C4-2B (cell line): ENCODE measurements around the gene LRR1.
"Not testable (repeated sequence)": the region's sequence is repeated elsewhere in the genome, so short reads cannot be mapped to it uniquely, and the experiment has no call there.

Experiments
- H3K27ac ChIP-seq: fragments of 450-650 bp; 2 replicates; pipeline ENCODE4 v1.5.1; 2017
- ZFX ChIP-seq: fragments of 450-650 bp; IDR thresholded peaks from 2 replicates; pipeline ENCODE4 v1.6.1; 2017
- TF ChIP-seq, protein P1 (sequence below): fragments of 450-650 bp; conservative IDR thresholded peaks from 2 replicates; pipeline ENCODE4 v1.5.1; 2017; ENCODE audit warnings: mild to moderate bottlenecking

Gene LRR1

DNA sequence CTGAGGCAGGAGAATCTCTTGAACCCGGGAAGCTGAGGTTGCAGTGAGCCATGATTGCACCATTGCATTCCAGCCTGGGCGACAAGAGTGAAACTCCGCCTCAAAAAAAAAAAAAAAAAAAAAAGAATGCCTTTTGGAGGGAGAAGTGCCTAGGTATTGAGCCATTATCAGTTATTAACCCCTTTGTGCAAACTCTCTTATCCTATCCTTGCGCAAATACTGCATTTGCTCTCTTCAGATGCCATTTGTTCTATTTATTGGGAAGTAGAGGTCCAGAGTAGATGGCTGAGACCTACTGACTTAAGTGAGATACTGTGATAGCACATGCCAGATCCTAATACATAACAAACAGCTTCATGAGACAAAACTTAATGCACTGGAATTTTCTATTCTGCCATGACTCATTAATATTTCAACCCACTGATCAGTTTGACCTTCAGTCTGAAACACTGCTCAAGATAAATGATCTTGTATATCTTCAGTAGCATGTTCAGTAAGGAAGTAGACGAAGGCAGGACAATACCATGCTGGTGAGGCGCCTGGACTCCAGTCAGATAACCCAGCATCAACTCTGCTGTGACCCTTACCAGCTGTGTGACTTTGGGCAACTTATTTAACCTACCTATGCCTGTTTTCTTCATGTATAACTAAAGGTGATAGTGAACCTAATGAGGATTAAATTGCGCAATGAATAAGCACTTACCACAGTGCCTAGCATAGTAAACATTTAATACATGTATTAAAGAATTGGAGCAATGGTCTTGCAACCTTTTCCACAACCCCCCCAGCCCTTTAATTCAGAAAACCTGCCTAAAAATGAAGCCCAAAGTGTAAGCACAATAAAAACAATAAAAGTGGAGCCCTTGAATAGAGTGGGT, 42.0 kb downstream of the LRR1 start:
- H3K27ac ChIP-seq: peak overlapping the region; percentile 58
- no peak for TF ChIP-seq ZFX
- TF ChIP-seq, protein P1, sequence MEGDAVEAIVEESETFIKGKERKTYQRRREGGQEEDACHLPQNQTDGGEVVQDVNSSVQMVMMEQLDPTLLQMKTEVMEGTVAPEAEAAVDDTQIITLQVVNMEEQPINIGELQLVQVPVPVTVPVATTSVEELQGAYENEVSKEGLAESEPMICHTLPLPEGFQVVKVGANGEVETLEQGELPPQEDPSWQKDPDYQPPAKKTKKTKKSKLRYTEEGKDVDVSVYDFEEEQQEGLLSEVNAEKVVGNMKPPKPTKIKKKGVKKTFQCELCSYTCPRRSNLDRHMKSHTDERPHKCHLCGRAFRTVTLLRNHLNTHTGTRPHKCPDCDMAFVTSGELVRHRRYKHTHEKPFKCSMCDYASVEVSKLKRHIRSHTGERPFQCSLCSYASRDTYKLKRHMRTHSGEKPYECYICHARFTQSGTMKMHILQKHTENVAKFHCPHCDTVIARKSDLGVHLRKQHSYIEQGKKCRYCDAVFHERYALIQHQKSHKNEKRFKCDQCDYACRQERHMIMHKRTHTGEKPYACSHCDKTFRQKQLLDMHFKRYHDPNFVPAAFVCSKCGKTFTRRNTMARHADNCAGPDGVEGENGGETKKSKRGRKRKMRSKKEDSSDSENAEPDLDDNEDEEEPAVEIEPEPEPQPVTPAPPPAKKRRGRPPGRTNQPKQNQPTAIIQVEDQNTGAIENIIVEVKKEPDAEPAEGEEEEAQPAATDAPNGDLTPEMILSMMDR: no peak

DNA sequence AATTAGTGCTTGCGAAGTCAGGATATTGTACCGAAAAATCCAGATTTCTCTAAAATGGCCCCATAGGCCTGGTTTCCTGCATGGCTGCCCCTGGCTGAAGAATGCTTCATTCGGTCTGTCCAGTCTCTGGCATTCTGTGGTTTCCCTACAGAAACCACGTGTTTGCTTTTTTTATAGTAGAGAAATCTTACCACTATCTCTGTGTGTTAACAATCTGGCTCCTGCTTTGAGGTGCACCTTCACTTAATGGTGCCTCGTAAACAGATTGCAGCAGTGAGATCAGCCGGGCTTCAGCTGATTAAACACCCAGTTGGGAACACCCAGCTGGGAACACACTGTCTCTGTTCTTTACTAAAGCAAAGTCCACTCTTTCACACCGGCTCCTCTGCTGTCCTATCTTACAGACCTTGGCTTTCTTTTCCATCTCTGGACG, 43.0 kb downstream of the LRR1 start:
- H3K27ac ChIP-seq: peak overlapping the region; percentile 58; the same call in 1 of the 2 replicates
- no peak for TF ChIP-seq ZFX
- TF ChIP-seq, protein P1: no peak

DNA sequence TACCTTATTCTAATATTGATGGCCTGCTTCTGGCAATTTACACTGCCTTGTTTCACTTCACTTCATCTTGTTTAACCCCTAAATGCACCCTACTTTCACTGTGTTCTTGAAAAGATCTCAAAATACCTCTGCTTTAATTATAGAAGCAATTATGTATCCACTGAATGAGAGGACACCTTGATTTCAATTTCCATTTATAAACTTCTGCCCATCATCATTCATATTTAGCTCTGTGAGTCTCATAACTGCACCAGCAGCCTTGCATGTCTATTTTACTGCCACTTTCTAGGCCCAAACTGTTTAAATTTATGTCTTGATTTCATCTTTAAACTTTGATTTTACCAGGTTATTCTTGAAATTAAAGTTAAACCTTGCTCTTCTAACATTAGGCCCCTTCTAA, 43.4 kb downstream of the LRR1 start:
- TF ChIP-seq, protein P1: no peak
- no peak for TF ChIP-seq ZFX
- H3K27ac ChIP-seq: peak overlapping the region; percentile 58; the same call in 1 of the 2 replicates

DNA sequence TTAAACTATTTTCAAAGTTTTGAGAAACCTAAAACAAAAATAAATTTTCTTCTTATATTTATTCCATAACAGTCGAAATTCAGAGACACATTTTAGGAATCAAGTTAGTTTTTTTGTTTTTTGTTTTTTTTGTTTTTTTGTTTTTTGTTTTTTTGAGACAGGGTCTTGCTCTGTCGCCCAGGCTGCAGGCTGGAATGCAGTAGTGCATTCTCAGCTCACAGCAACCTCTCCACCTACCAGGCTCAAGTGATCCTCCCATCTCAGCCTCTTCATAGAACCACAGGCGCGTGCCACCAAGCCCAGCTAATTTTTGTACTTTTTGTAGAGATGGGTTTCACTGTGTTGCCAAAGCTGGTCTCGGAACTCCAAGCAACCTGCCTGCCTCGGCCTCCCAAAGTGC, 54.8 kb downstream of the LRR1 start:
- H3K27ac ChIP-seq: no peak overlapping the region
- TF ChIP-seq ZFX: no peak
- TF ChIP-seq, protein P1: no peak

DNA sequence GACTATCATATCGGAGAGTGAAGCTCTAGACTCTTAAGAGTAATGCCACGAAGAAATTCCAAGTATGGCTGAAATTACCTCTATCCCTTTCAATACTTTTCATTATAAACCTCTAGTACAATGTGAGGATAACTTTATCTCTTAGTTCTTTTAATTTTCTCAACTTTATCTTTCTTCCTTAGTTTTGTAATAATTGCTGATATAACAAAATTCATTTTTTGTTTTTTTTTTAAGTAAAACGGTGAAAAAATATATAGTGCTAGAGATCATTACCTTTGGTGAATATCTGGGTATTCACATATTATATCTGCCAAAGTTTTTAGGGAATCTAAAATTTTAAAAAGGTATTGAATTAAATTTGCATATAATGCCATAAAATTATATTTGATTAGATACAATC, 55.8 kb downstream of the LRR1 start:
- no peak overlapping the region for H3K27ac ChIP-seq
- TF ChIP-seq, protein P1: no peak

DNA sequence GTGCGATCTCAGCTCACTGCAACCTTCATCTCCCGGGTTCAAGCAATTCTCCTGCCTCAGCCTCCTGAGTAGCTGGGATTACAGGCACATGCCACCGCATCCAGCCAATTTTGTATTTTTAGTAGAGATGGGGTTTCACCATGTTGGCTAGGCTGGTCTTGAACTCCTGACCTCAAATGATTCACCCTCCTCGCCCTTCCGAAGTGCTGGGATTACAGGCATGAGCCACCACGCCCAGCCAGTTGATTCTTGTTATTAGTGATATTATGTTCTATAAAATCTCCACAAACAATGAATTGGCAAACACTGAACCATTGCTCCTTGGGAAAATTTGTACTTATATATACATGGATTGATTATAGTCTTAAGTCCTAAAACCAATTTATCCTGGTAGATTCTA, 58.8 kb downstream of the LRR1 start:
- not testable (repeated sequence) for H3K27ac ChIP-seq

DNA sequence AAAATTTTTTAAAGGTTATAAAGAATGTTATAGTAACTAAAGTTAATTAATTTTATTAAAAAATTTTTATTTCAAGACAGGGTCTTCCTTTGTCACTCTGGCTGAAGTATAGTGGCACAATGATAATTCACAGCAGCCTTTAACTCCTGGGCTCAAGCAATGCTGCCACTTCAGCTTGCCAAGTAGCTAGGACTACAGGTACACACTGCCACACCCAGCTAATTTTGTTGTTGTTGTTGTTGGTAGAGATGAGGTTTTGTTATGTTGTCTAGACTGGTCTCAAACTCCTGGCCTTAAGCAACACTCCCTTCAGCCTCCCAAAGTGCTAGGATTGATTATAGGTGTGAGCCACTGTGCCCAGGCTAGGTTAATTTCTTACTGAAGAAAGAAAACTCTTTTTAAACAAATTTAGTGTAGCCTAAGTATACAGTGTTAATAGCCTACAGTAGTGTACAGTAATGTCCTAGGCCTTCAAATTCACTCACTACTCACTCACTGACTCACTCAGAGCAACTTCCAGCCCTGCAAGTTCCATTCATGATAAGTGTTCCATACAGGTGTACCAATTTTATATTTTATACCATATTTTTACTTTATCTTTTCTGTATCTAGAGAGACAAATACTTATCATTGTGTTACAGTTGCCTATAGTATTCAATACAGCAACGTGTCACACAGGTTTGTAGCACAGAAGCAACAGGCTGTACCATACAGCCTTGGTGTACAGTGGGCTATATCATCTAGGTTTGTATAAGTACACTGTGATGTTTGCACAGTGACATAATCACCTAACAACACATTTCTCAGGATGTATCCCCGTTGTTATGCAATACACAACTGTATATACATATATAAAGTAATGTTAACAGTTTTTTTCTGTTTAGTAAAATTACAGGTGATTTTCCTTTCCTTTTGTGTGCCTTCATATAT, 61.1 kb downstream of the LRR1 start:
- no peak overlapping the region for H3K27ac ChIP-seq

More for the DNA sequence above, 61.1 kb downstream of the LRR1 start:
- TF ChIP-seq, protein P1: no peak
- no peak for TF ChIP-seq ZFX
